ENCODE measurements around the gene PFKFB2. TPM values are rescaled to one million over a fixed set of nuclear protein-coding genes. Genes with fewer than 3 reads are reported as not detected.

The PFKFB2 gene
- polyA plus RNA-seq, 4 donors = 20.0 to 38.5 (median 25.8) TPM

GRCh38 chr1:207069061-207069460 is 16.0 kb downstream of the PFKFB2 start:
- no peak for DNase-seq
- Histone ChIP-seq H3K27ac (ENCODE audit: low read depth in 1 of 3, low read length in 2 of 3) (no peak overlapping the region), H3K4me3 (ENCODE audit: low read depth in 1 of 3, low read length in 3 of 3) (no peak overlapping the region), H3K36me3 (ENCODE audit: control insufficient read depth in 3 of 3, insufficient read depth in 2 of 3, low read depth in 1 of 3, low read length in 3 of 3) (peaks cover 12 to 56% (median 17%) of the 10 kb centered on the region in 3 donors), H3K9me3 (ENCODE audit: control insufficient read depth in 2 of 2, insufficient read depth in 1 of 2, low read depth in 1 of 2, low read length in 1 of 2) (no peaks in the 10 kb centered on the region), H3K4me1 (ENCODE audit: control insufficient read depth in 3 of 3, insufficient read depth in 2 of 3, low read depth in 1 of 3, low read length in 2 of 3) (peaks cover 0 to 43% (median 3%) of the 10 kb centered on the region in 3 donors), H3K27me3 (ENCODE audit: control insufficient read depth in 3 of 3, insufficient read depth in 3 of 3, low read length in 3 of 3) (no peaks in the 10 kb centered on the region)
- FAIRE-seq = no peak
- 82 to 93% (median 89%) methylated on average over 3 of the region's 3 CpGs for WGBS, 3 donors

GRCh38 chr1:207069858-207070506 is 16.9 kb downstream of the PFKFB2 start:
- WGBS, 3 donors = 89 to 97% (median 94%) methylated on average over 5 of the region's 5 CpGs
- H3K27me3 ChIP-seq (ENCODE audit: control insufficient read depth in 3 of 3, insufficient read depth in 3 of 3, low read length in 3 of 3) = no peaks in the 10 kb centered on the region
- no peak for FAIRE-seq
- DNase-seq = no peak
- no peaks in the 10 kb centered on the region for H3K9me3 ChIP-seq (ENCODE audit: control insufficient read depth in 2 of 2, insufficient read depth in 1 of 2, low read depth in 1 of 2, low read length in 1 of 2)
- H3K4me1 ChIP-seq (ENCODE audit: control insufficient read depth in 3 of 3, insufficient read depth in 2 of 3, low read depth in 1 of 3, low read length in 2 of 3) = peaks cover 0 to 34% (median 3%) of the 10 kb centered on the region in 3 donors
- H3K4me3 ChIP-seq (ENCODE audit: low read depth in 1 of 3, low read length in 3 of 3) = no peak overlapping the region
- H3K36me3 ChIP-seq (ENCODE audit: control insufficient read depth in 3 of 3, insufficient read depth in 2 of 3, low read depth in 1 of 3, low read length in 3 of 3) = peaks cover 6 to 51% (median 19%) of the 10 kb centered on the region in 3 donors
- H3K27ac ChIP-seq (ENCODE audit: low read depth in 1 of 3, low read length in 2 of 3) = no peak overlapping the region

GRCh38 chr1:207070811-207071210 is 17.7 kb downstream of the PFKFB2 start:
- no peak overlapping the region for H3K27ac ChIP-seq (ENCODE audit: low read depth in 1 of 3, low read length in 2 of 3)
- H3K36me3 ChIP-seq (ENCODE audit: control insufficient read depth in 3 of 3, insufficient read depth in 2 of 3, low read depth in 1 of 3, low read length in 3 of 3) = peaks cover 6 to 44% (median 19%) of the 10 kb centered on the region in 3 donors
- WGBS, 3 donors = 84 to 87% (median 84%) methylated on average over 4 of the region's 4 CpGs

GRCh38 chr1:207071426-207071825 is 18.4 kb downstream of the PFKFB2 start:
- H3K36me3 ChIP-seq (ENCODE audit: control insufficient read depth in 3 of 3, insufficient read depth in 2 of 3, low read depth in 1 of 3, low read length in 3 of 3) = peaks cover 9 to 44% (median 19%) of the 10 kb centered on the region in 3 donors
- no peak overlapping the region for H3K4me3 ChIP-seq (ENCODE audit: low read depth in 1 of 3, low read length in 3 of 3)
- DNase-seq = no peak

More at GRCh38 chr1:207070811-207071210, 17.7 kb downstream of the PFKFB2 start:
- Histone ChIP-seq H3K27me3 (ENCODE audit: control insufficient read depth in 3 of 3, insufficient read depth in 3 of 3, low read length in 3 of 3) (no peaks in the 10 kb centered on the region), H3K4me3 (ENCODE audit: low read depth in 1 of 3, low read length in 3 of 3) (no peak overlapping the region), H3K9me3 (ENCODE audit: control insufficient read depth in 2 of 2, insufficient read depth in 1 of 2, low read depth in 1 of 2, low read length in 1 of 2) (no peaks in the 10 kb centered on the region), H3K4me1 (ENCODE audit: control insufficient read depth in 3 of 3, insufficient read depth in 2 of 3, low read depth in 1 of 3, low read length in 2 of 3) (peaks cover 0 to 28% (median 2%) of the 10 kb centered on the region in 3 donors)
- no peak for DNase-seq
- no peak for FAIRE-seq

GRCh38 chr1:207072233-207072632 is 19.2 kb downstream of the PFKFB2 start:
- FAIRE-seq (no peak), DNase-seq (no peak)
- no peaks in the 10 kb centered on the region for H3K27me3 ChIP-seq (ENCODE audit: control insufficient read depth in 3 of 3, insufficient read depth in 3 of 3, low read length in 3 of 3)
- H3K27ac ChIP-seq (ENCODE audit: low read depth in 1 of 3, low read length in 2 of 3) = no peak overlapping the region
- H3K9me3 ChIP-seq (ENCODE audit: control insufficient read depth in 2 of 2, insufficient read depth in 1 of 2, low read depth in 1 of 2, low read length in 1 of 2) = no peaks in the 10 kb centered on the region
- H3K36me3 ChIP-seq (ENCODE audit: control insufficient read depth in 3 of 3, insufficient read depth in 2 of 3, low read depth in 1 of 3, low read length in 3 of 3) = peaks cover 9 to 39% (median 19%) of the 10 kb centered on the region in 3 donors
- WGBS, 3 donors = 85 to 95% (median 88%) methylated on average over 8 of the region's 8 CpGs
- peaks cover 0 to 16% (median 0%) of the 10 kb centered on the region in 3 donors for H3K4me1 ChIP-seq (ENCODE audit: control insufficient read depth in 3 of 3, insufficient read depth in 2 of 3, low read depth in 1 of 3, low read length in 2 of 3)
- H3K4me3 ChIP-seq (ENCODE audit: low read depth in 1 of 3, low read length in 3 of 3) = no peak overlapping the region

More at GRCh38 chr1:207071426-207071825, 18.4 kb downstream of the PFKFB2 start:
- H3K27me3 ChIP-seq (ENCODE audit: control insufficient read depth in 3 of 3, insufficient read depth in 3 of 3, low read length in 3 of 3) = no peaks in the 10 kb centered on the region
- H3K27ac ChIP-seq (ENCODE audit: low read depth in 1 of 3, low read length in 2 of 3) = no peak overlapping the region
- no peak for FAIRE-seq
- 77 to 90% (median 79%) methylated on average over 6 of the region's 6 CpGs for WGBS, 3 donors
- peaks cover 0 to 23% (median 2%) of the 10 kb centered on the region in 3 donors for H3K4me1 ChIP-seq (ENCODE audit: control insufficient read depth in 3 of 3, insufficient read depth in 2 of 3, low read depth in 1 of 3, low read length in 2 of 3)
- no peaks in the 10 kb centered on the region for H3K9me3 ChIP-seq (ENCODE audit: control insufficient read depth in 2 of 2, insufficient read depth in 1 of 2, low read depth in 1 of 2, low read length in 1 of 2)

GRCh38 chr1:207073906-207074820 is 21.1 kb downstream of the PFKFB2 start:
- Histone ChIP-seq H3K4me1 (ENCODE audit: control insufficient read depth in 3 of 3, insufficient read depth in 2 of 3, low read depth in 1 of 3, low read length in 2 of 3) (peaks cover 0 to 5% (median 0%) of the 10 kb centered on the region in 3 donors), H3K27ac (ENCODE audit: low read depth in 1 of 3, low read length in 2 of 3) (no peak overlapping the region), H3K4me3 (ENCODE audit: low read depth in 1 of 3, low read length in 3 of 3) (no peak overlapping the region), H3K9me3 (ENCODE audit: control insufficient read depth in 2 of 2, insufficient read depth in 1 of 2, low read depth in 1 of 2, low read length in 1 of 2) (no peaks in the 10 kb centered on the region), H3K27me3 (ENCODE audit: control insufficient read depth in 3 of 3, insufficient read depth in 3 of 3, low read length in 3 of 3) (no peaks in the 10 kb centered on the region), H3K36me3 (ENCODE audit: control insufficient read depth in 3 of 3, insufficient read depth in 2 of 3, low read depth in 1 of 3, low read length in 3 of 3) (peaks cover 6 to 34% (median 24%) of the 10 kb centered on the region in 3 donors)
- FAIRE-seq (no peak), DNase-seq (no peak)
- WGBS, 3 donors = 76 to 86% (median 84%) methylated on average over 4 of the region's 4 CpGs

- Histone ChIP-seq H3K36me3 (ENCODE audit: control insufficient read depth in 3 of 3, insufficient read depth in 2 of 3, low read depth in 1 of 3, low read length in 3 of 3) (peaks cover 6 to 30% (median 15%) of the 10 kb centered on the region in 3 donors), H3K4me1 (ENCODE audit: control insufficient read depth in 3 of 3, insufficient read depth in 2 of 3, low read depth in 1 of 3, low read length in 2 of 3) (peaks cover 0 to 5% (median 0%) of the 10 kb centered on the region in 3 donors), H3K27me3 (ENCODE audit: control insufficient read depth in 3 of 3, insufficient read depth in 3 of 3, low read length in 3 of 3) (no peaks in the 10 kb centered on the region), H3K27ac (ENCODE audit: low read depth in 1 of 3, low read length in 2 of 3) (no peak overlapping the region), H3K4me3 (ENCODE audit: low read depth in 1 of 3, low read length in 3 of 3) (no peak overlapping the region), H3K9me3 (ENCODE audit: control insufficient read depth in 2 of 2, insufficient read depth in 1 of 2, low read depth in 1 of 2, low read length in 1 of 2) (no peaks in the 10 kb centered on the region)
- DNase-seq = no peak
- no peak for FAIRE-seq
- 55 to 69% (median 63%) methylated on average over 5 of the region's 5 CpGs for WGBS, 3 donors
Measured at GRCh38 chr1:207076181-207076955, 23.3 kb downstream of the PFKFB2 start.

GRCh38 chr1:207077012-207077411 is 23.9 kb downstream of the PFKFB2 start:
- 89 to 97% (median 93%) methylated on average over 1 of the region's 1 CpG for WGBS, 3 donors
- Histone ChIP-seq H3K27me3 (ENCODE audit: control insufficient read depth in 3 of 3, insufficient read depth in 3 of 3, low read length in 3 of 3) (no peaks in the 10 kb centered on the region), H3K36me3 (ENCODE audit: control insufficient read depth in 3 of 3, insufficient read depth in 2 of 3, low read depth in 1 of 3, low read length in 3 of 3) (peaks cover 6 to 27% (median 14%) of the 10 kb centered on the region in 3 donors), H3K9me3 (ENCODE audit: control insufficient read depth in 2 of 2, insufficient read depth in 1 of 2, low read depth in 1 of 2, low read length in 1 of 2) (no peaks in the 10 kb centered on the region), H3K4me3 (ENCODE audit: low read depth in 1 of 3, low read length in 3 of 3) (no peak overlapping the region), H3K4me1 (ENCODE audit: control insufficient read depth in 3 of 3, insufficient read depth in 2 of 3, low read depth in 1 of 3, low read length in 2 of 3) (peaks cover 0 to 5% (median 0%) of the 10 kb centered on the region in 3 donors), H3K27ac (ENCODE audit: low read depth in 1 of 3, low read length in 2 of 3) (no peak overlapping the region)
- no peak for FAIRE-seq
- no peak for DNase-seq
